Hepatic stellate cell (primary cell): Measurements from ENCODE around the gene MYOM1.
"Not testable (repeated sequence)": the region's sequence is repeated elsewhere in the genome, so short reads cannot be mapped to it uniquely, and the experiment has no call there.

Experiments
- DNase-seq: peaks from one replicate; pipeline ENCODE4 v3.0.0; 2011; ENCODE audit warnings: low spot score

Gene MYOM1

GRCh38 chr18:3218819-3219218, 949 bp downstream of the MYOM1 start:
- no peak for DNase-seq

DNA sequence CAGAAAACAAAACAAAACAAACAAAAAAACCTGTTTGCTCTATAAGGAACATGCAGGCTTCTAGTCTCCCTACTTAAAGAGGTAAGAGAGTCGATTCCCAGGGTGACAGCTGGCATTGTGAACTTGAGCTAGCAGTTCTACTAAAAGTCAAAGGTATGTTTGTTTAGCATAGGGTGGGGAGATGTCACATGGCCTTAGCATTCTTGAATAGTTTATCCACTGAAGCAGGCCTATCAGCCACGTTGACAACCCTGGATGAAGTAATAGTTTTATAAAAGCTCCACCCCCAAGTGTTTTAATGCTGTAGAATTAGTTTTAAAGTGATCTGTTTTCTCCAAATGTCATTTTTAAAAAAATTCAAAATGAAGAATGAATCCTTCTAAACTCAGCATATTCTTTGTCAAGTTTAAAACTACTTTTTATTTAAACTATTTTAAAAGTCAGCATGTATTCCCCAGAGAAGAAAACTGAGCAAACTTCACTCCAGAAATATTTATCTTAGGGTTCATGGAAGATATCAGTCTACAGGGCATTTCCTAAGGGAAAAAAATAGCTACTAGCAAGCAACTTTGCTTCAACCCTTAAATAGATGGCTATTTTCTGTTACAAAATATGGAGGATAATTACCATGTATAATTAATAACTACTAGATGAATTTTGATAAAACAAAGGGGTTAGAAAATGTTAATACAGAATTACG, 1.7 kb downstream of the MYOM1 start:
- peak; percentile 63 for DNase-seq

- DNase-seq, result no peak
These were observed 2.8 kb downstream of the MYOM1 start for GRCh38 chr18:3216987-3217386.

- DNase-seq, result no peak
These were observed 4.7 kb downstream of the MYOM1 start for GRCh38 chr18:3214855-3215637.

DNA sequence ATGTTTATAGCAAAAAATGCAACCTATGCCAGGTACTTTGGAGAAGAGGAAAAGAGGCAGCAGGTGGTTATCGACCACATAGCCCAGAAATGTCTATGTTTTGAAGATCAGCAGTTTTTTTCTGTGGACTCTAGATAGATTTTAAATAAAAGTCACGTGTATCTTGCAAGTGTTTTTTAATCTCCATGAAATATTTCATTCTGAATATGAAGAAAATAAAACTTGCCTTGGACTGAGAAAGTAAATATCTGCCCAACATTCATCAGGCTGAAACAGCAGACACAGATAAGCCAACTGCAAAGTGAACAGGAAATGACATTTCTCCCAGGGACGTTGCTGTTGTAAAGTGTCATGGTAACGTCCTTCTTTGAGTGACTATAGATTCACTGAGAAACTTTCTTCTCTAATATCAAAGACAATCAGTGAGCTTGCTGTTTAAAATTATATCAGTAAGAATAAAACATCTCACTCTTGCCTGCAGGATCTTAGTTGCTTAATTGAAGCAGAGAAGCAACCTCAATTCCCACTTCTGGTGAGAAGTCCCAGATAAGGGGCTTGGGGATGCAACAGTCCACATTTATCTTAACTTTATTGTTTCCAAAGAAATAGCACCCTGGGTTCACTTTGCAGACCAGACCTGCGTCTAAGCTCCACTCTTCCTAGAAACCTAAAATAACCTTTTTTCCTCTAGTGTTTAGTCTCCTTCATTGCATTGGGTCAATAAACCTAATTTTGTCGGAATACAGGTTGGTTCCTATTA, 6.3 kb downstream of the MYOM1 start:
- peak; percentile 50 for DNase-seq

DNA sequence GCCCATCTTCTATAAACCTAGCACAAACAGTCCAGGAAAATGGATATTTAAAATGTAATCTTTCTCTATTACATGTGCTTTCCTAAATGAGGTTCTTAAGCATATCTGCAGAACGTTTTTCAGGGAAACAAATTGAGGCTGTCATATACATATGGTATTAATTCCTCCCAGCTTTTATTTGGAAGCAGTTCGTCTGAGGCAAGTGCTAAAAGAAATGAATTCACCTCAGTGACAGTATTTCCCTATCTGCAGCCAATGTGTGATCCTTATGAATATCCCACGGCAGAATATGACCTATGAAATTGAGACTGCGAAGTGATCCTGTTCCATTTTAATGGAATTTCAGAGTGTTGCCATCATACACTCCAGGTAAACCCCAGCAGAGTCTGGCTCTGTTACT, 7.1 kb downstream of the MYOM1 start:
- no peak for DNase-seq

DNA sequence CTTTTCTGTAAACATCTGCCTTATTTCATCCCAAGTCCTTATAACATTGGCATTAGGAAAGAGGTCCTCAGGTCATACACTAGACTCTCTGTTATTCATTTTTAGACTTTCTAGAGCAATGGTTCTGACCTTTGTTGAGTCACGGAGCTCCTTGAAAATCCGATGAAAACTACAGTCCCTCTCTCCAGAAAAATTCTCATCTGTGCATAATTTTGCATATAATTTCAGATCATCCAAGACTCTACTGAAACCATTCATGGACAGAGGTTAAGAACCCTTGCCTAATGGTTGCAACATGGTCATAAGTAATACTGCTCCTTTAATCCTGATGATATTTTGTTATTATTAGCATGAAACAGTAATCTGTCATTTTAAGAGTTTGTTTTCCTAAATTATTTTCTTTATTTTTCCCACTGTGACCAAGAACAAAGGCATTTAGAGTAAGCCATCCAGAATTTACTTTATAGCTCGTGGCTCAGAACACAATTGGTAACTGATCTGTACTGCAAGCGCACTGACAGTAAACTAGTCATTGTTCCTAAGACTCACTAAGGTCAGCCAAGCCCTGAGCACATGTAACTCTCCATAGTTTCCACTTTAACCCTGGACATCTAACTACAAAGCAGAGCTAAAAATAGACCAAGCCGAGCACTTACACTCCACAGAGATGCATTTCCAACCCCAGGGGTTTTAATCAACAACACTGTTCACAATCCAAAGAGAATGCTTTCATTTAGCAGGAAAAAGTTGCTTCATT, 8.4 kb downstream of the MYOM1 start:
- peak; percentile 25 for DNase-seq

DNA sequence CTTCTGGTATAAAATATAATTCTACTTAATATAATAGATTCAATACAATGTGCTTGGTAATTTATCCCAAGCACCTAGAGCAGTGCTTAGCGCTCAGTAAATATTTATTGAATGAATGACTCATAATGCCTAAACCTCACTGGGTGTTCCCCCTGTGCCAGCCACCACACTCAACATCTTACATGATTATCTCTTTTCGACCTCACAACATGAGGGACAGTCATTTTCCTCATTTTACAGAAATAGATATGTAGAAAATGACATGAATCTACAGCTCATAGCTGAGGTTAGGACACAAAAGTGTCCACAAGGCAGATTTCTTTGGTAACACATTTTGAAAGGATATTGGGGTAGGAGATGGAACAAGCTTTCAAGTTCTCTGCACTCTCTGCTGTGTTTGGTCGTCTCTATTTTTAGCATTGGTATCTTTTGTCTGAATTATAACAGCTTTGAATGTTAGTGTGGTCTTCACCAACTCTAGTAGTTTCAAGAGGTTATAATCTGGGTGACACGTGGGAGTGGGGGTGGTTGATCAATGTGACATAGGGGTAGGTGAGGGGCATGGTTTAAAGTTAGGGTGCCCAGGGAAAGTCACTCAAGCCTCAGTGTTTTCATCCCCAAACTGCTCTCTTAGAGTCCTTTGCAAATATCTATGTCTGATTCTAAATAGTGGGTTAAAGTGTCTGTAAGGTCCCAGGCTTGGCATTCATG, 9.8 kb downstream of the MYOM1 start:
- DNase-seq, result no peak

DNA sequence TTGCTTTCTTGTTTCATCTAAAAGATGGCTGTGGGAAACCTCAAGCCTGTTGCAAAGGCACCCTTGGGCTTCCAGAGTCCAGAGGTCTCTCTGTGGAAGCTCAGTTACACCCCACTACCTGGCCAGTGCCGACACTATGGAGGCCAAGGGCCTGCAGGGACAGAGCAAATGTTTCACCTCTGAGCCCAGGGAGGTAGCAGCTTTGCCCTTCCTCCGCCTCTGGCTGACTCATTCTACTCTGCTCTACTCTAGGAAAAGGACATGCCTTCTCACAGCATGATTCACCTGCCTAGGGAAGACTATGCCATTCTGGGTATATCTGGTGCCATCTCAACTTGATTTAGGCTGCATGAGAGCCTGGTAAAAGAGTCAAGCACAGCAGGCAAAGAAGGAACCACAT, 12.2 kb downstream of the MYOM1 start:
- DNase-seq, result no peak

- no peak for DNase-seq
These were observed 14.5 kb downstream of the MYOM1 start for GRCh38 chr18:3205239-3205638.

DNA sequence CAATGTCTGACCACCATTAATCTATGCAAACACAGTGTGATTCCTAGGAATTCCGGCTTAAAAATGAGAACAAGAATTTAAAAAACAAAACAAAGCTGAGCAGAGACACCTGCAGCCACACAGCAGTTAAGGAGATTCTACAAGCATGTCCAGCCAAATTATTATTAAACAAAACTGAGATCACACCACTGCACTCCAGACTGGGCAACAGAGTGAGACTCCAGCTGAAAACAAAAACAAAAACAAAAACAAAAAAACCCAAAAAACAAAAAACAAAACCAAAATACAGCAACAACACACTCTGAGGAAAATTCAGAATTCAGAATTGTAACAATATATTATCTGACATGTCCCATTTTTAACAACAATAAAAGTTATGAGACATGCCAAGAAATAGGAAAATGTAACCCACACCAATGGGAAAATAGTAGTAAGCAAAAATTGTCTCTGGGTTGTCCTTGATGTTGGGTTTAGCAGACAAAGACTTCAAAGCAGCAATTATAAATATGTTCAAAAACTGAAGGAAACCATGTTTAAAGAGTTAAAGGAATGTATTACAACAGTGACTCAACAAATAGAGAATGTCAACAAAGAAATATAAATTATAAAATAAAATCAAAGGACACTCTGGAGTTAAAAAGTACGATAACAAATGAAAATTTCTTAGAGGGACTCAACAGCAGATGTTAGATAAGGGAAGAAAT, 19.7 kb downstream of the MYOM1 start:
- DNase-seq, result no peak

GRCh38 chr18:3198260-3198860, 21.4 kb downstream of the MYOM1 start:
- DNase-seq, result not testable (repeated sequence)

DNA sequence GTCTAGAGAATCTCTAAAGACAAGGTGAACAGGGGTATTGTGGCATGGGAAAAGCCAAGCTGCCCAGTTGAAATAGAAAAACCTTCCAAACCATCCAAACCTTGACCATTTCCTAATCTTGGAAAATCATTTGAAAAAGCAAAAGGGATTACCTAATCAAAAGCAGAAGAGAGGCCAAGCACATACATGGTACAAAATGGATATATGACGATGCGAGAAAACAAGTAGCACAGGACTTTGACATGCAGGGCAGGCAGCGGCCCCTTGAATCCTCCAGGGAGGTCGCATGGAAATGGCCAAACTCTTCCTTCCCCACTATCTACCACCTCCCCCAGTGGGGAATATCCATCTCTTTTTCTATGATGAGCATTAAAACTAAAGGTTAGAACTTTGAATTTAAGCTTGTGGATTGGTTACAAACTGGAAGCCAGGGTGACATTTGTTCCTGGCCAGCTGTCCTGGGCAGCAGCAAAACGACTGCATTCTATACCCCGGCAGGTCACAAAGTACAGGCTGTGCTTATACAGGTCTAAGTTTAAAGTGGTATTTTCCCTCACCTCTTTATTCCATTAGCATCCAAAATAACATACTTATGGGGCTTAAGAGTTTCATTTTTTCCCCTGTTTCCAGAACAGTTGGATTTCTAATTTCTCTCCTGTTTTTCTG, 24.7 kb downstream of the MYOM1 start:
- no peak for DNase-seq

DNA sequence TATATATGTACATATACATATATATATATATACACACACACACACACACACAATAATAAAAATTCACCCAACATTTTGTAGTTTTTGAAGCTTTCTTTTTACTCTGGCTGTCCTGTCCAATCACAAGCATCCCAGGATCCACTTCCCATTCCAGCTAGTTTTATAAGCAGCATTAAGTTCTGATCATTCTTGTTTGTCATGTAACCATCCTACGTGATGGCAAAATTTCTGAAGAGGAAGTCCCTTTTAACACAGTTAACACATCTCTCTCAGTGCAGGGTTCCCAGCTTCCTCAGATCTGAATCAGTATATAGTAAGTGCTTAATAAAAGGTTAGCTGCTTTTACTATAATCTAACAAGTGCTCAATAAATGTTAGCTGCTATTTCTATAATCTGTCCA, 26.4 kb downstream of the MYOM1 start:
- no peak for DNase-seq

- DNase-seq, result no peak
These were observed 27.0 kb downstream of the MYOM1 start for GRCh38 chr18:3192752-3193151.

- DNase-seq, result no peak
These were observed 27.5 kb downstream of the MYOM1 start for GRCh38 chr18:3192286-3192685.

- no peak for DNase-seq
These were observed 29.2 kb downstream of the MYOM1 start for GRCh38 chr18:3190610-3191009.

- DNase-seq, result no peak
These were observed 29.9 kb downstream of the MYOM1 start for GRCh38 chr18:3189884-3190283.

GRCh38 chr18:3186678-3187658, 32.8 kb downstream of the MYOM1 start:
- no peak for DNase-seq
